ENCODE data around the gene SARNP. TPM values are rescaled to one million over a fixed set of nuclear protein-coding genes. Genes with fewer than 3 reads are reported as not detected.

The SARNP gene
- total RNA-seq, 1 experiment from 2014 or later, result 79.4 TPM

DNA sequence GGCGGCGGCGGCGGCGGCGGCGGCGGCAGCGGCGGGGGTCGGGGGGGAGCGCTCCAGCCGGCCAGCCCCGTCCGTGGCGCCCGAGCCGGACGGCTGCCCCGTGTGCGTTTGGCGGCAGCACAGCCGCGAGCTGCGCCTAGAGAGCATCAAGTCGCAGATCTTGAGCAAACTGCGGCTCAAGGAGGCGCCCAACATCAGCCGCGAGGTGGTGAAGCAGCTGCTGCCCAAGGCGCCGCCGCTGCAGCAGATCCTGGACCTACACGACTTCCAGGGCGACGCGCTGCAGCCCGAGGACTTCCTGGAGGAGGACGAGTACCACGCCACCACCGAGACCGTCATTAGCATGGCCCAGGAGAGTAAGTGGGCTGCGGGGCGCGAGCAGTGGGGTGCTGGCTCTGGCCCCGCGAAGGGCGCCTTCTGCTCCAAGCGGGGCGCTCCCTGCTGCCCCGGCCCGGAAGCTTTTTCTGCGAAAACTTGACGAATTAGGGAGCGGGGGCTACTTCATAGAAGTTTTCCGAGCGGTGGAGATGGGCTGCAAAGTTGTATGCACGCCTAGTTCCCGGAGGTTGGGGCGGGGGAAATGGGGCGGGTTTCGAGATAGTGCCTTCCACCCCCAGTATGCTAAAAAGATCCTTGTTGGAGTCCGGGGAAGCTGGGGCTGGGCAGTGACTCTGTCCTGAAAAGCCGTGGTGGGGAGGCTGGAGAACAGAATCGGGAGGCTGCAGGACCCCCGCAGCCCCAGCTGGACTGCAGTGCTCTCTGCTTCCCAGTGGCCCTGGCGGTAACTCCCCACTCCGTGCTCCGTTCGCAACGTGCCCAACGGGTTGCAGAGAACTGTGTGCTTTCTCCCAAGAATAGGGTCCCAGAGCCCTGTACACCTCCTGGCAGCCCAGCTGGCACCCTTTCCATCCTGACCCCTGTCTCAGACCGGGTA, 73.9 kb downstream of the SARNP start:
- DNase-seq (ENCODE audit: low read depth), result peak; percentile 60

DNA sequence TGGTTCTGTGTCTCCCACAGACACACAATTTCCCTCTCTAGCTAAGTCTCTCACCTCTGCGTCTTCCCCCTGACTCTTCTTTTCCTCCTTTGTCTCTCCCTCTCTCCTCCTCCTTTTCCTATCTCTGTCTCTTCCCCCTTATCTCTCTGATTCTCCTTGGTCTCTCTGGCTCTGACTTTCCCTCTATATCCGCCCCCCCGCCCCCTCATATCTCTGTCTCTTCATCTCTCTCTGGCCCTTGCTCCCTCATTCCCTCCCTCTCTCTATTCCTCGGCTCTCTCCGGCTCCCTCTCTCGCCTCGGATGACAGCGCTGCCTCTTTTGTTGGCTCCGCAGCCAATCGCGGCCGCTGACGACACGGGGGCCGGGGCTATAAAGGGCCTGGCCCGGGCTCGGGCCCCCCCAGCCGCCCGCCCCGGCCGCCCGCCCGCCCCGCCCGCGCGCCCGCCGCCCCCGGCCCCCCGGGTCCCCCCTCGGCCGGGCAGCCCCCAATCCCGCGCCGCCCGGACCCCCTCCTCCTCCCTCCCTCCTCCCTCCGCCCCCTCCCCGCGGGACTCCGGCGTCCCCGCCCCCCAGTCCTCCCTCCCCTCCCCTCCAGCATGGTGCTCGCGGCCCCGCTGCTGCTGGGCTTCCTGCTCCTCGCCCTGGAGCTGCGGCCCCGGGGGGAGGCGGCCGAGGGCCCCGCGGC, 74.7 kb downstream of the SARNP start, which contains the start of gene GDF11:
TSS of gene GDF11 (plus strand) at position 404 of the 687 bp plus-strand sequence. CDS start at position 599, 195 bp downstream.
- DNase-seq (ENCODE audit: low read depth), result peak; percentile 62

DNA sequence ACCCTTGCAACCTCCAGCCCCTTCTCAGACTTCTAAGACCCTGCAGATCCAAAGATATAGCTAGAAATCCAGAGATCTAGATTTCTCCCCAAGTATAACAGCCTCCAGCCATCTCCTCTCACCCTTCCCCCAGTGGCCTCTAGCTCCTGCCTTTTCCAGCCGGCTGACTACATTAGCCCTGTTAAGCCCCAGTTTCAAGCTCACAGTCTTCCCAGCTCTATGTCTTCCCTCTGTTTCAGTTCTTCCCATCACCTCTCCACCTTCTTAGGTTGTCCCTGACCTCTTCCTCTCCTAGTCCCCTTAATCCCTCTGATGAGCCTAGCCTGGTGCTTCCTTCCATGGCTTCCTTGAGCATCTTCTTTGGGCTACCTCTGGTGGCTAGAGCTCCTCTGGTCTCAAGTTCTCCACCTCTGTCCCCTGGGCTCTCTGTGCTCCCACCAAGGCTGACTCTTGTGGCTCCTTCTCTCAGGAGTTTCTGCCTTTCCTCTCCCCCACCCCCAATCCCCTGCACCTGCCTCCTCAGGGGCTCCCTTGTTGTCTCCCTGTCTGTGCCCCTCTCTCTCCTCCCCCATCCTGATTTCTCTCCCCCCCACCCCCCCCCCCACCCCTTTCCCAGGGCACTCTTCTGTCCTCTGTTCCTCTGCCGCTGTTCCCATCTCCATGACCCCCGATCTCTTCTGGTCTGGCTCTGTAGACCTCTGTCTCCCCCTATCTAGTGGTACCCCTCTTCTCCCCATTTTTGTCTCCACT, 75.4 kb downstream of the SARNP start:
- DNase-seq (ENCODE audit: low read depth), result no peak

GRCh38 chr12:55739025-55739378, 78.5 kb downstream of the SARNP start:
- no peak for DNase-seq (ENCODE audit: low read depth)

DNA sequence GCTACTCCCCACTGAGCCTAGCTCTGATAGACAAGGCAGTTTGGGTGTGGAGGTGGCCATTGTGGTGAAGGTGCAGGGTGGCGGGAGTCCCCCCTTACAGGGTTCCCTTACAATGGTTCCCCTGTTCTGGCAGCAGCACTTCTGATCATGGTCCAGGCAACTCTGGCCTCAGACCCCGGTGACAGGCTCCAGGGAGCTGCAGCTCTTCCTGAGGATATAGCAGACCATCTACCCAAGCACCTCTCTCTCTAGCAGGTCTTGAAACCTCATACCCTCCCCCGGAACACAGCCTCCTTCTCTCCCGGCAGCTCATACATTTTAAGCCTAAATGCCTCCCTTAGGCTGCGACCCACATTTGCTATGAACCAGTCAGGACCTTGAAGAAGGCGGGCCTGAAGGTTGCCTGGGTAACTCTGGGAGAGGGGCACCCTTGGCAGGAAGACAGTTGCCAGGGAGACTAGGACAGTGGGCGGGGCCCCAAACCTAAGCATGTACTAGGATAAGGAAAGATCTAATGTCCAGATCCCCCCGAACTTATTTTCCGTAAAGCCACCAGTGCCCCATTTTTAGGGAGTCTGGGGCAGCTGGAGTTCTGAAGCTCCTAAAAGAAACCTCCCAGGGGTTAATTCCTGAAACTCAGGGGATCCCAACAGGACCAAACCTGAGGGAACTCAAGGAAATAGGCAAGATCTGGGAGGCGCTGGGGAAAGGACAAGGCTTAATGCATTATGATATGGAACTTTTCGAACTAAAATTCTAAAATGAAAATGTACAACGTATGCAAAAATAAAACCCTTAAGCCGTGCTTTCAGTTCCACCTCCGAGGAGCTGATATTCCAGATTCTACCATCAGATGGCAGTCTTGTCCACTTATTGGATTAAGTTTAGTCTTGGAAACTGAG, 79.2 kb downstream of the SARNP start:
- peak; percentile 86 for DNase-seq (ENCODE audit: low read depth)

GRCh38 chr12:55737581-55738122, 79.9 kb downstream of the SARNP start:
- DNase-seq (ENCODE audit: low read depth), result no peak

DNA sequence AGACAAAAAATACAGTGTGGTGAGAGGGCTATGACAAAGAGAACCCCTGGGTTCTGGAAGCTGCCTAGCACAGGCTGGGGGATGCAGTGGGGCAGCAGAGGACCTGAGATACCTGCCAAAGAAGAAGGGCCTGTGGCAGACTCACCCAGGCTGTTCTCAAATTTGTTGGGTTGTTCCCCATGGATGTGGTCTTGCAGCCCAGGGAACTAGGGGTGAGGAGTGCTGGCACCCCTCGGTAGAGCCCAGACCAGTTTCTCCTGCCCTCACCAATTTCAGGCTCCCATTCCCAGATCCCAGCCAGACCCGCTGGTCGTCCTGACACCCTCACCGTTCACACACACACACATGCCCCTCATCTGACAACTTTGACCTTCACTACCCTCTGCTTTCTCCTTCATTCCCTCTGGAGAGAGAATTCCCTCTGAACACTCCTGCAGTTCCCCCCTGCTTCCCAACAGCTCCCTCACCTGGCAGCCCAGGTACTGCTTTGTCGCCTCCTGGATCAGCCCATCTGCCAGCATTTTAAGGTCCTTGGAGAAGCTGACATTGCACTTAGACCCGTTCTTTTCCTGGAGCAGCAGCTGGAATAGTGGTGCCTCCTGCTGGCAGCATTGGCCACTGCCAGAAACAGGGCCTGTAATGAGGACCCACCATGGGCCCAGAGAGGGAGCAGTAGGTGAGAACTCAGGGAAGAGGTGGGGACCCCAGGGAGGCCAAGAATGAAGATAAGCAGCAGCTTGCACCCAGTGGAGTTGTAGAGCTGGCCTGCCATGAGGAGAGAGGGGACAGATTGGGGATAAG, 80.5 kb downstream of the SARNP start:
- DNase-seq (ENCODE audit: low read depth), result peak; percentile 78

DNA sequence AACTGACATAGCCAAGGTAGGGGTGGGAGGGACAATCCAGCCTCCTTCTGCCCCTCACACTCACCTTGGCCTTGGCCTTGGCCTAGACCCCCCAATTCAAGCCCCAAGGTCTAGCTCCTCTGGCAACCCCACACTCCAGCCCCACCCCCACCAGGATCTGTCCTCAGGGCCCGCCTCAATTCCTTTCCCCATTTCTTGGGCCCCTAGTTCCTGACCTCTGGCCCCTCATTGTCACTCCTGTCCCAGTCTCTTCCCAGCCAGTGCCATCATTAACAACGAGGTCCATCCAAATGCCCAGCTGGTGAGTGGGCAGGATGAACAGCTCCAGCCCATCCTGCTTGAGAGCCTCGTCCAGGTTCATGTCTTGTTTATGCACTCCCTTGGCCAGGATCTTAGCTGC, 81.4 kb downstream of the SARNP start:
- DNase-seq (ENCODE audit: low read depth), result no peak

DNA sequence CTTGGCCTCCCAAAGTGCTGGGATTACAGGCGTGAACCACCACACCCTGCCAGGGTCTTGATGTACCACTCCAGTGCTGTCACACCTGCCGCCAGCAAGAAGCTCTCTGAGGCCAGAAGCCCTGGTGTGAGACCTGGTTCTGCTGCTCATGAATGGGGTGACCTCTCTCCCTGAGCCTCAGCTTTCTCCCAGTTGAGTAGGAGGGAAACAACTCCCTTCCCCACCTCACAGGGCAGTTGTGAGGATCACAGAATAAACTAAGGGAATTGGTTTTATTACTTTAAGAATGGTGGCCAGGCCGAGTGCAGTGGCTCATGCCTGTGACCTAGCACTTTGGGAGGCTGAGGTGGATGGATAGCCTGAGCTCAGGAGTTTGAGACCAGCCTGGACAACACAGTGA, 82.9 kb downstream of the SARNP start:
- no peak for DNase-seq (ENCODE audit: low read depth)

DNA sequence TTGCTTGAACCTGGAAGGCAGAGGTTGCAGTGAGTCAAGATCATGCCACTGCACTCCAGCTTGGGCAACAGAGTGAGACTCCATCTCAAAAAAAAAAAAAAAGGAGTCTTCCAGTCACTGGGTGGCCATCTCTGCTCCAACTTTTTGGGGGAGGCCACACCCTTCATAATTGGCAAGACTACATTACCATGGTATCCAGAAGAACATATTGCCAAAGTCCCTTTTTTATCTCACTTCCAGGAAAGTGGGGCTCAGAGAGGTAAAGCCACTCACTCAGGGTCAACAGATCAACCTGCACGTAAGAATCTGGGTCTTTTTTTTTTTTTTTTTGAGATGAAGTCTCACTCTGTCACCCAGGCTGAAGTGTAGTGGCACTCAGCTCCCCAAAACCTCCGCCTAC, 83.7 kb downstream of the SARNP start:
- no peak for DNase-seq (ENCODE audit: low read depth)

GRCh38 chr12:55733021-55733555, 84.4 kb downstream of the SARNP start:
- DNase-seq (ENCODE audit: low read depth), result no peak

GRCh38 chr12:55732288-55732687, 85.2 kb downstream of the SARNP start:
- DNase-seq (ENCODE audit: low read depth), result no peak

GRCh38 chr12:55729819-55730818, 87.4 kb downstream of the SARNP start:
- peak; percentile 81 for DNase-seq (ENCODE audit: low read depth)

DNA sequence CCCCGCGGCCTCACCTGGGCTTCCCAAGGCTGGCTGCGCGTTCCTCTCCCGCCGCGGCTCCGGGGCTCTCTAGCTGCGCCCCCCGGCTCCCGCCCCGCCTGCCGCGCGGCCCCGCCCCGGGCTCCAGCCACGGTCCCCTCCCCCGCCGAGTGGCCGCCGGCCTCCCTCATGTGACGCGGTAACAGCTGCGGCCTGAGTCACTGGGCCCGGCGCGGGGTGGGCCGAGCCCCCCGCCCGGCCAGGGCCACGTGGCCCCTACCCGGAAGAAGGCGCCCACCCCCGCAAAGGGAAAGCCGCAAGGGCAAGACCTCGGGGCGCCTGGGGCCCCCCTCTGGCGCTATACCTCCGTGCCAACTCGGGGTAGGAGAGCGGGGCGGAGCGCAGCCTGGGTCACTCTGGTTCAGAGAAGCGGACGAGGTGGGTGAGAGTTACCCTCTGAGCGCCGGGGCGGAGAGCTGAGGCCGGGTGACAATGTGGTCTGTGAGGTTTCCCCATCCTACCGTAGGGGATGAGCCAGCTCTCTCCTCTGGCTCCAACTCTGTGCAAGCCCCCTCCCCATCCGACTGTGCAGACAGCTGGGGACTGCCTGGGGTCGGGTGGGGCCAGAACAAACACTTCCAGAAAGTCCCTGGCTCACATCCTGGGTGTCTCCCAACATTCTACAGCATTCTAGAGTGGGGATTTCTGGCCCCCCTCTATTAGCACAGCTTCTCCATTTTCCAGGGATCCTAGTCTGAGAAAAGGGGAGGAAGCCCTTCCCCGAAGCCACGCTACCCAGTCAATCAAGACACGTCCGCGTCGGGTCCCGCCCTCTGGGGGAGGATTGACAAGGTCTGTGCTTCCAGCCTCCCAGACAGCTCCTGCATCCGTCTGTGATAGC, 88.3 kb downstream of the SARNP start, which contains the start of gene CD63:
TSS of gene CD63 (minus strand) at position 71 of the 880 bp plus-strand sequence. CDS start 668 bp downstream, outside the sequence.
- DNase-seq (ENCODE audit: low read depth), result peak; percentile 92

GRCh38 chr12:55728186-55728938, 89.2 kb downstream of the SARNP start:
- peak; percentile 55 for DNase-seq (ENCODE audit: low read depth)

DNA sequence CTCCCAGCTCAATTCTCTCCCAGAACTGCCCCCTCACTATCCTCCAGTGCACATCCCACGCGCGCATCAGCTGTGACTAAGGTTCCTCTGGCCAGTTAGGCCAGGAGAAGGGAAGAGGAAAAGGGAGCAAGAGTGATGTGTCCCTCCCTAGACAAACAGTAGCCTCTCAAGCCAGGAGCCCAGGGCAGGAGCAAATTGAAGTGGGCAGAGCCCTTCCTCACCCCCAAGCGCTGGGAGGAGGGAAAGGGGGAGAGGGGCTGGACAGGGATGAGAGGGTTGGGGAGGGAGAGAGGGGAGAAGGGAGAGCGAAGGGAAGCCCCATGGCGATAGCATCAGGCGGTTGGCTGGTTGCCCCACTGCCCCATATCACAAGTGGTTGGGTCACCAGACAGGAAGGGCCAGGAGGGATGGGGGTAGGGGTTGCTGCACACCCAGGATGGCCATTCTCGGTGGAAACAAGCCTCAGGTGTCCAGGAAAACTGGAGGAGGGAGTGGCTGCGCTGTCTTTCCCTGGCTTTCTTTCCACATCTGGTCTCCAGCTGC, 89.8 kb downstream of the SARNP start:
- DNase-seq (ENCODE audit: low read depth), result peak; percentile 39

Measured in HT1080 (cell line).